Pulmonary artery endothelial cell (primary cell): Measurements from ENCODE around the gene NRBP1. TPM values are rescaled to one million over a fixed set of nuclear protein-coding genes. Genes with fewer than 3 reads are reported as not detected.

Source experiments
- DNase-seq: peaks from one replicate; pipeline ENCODE4 v3.0.0-alpha.2; 2011; ENCODE audit warnings: low read depth, low spot score
- total RNA-seq: library from RNA; depleted of rRNA; stranded (reverse); fragments of >200 nt; gene quantifications from 2 replicates; pipeline ENCODE4 v1.2.3, GENCODE V29; 2014

NRBP1 gene
- 122 and 137 TPM in 2 replicates for total RNA-seq

- DNase-seq = peak; percentile 50
Observed at GRCh38 chr2:27428213-27428977, at the start of gene NRBP1. TSS of gene NRBP1 (plus strand) at chr2:27428631. CDS start at chr2:27433274, 4,643 bp downstream.

GRCh38 chr2:27378809-27379290 lies 49.6 kb upstream of the NRBP1 start:
- DNase-seq = no peak

- no peak for DNase-seq
Observed at GRCh38 chr2:27379383-27379835, 49.0 kb upstream of the NRBP1 start.

GRCh38 chr2:27379836-27380625 lies 48.4 kb upstream of the NRBP1 start:
- DNase-seq = no peak

GRCh38 chr2:27380626-27381545 lies 47.5 kb upstream of the NRBP1 start, which contains the start of gene ZNF513:
TSS of gene ZNF513 (minus strand) at chr2:27380734. CDS start at chr2:27380526, 208 bp downstream.
- peak; percentile 81 for DNase-seq

GRCh38 chr2:27381577-27382181 lies 46.8 kb upstream of the NRBP1 start:
- no peak for DNase-seq

- DNase-seq = no peak
Observed at GRCh38 chr2:27390822-27391679, 37.4 kb upstream of the NRBP1 start.

GRCh38 chr2:27393225-27393624 lies 35.2 kb upstream of the NRBP1 start:
- no peak for DNase-seq

- DNase-seq = no peak
Observed at GRCh38 chr2:27398962-27399361, 29.5 kb upstream of the NRBP1 start.

GRCh38 chr2:27400348-27401135 lies 27.9 kb upstream of the NRBP1 start:
- DNase-seq = no peak

GRCh38 chr2:27407798-27408491 lies 20.5 kb upstream of the NRBP1 start:
- no peak for DNase-seq

GRCh38 chr2:27408601-27409320 lies 19.7 kb upstream of the NRBP1 start:
- no peak for DNase-seq

GRCh38 chr2:27409321-27410073 lies 18.9 kb upstream of the NRBP1 start, which contains the start of gene PPM1G:
TSS of gene PPM1G (minus strand) at chr2:27409591. CDS start at chr2:27409422, 169 bp downstream.
- DNase-seq = peak; percentile 78

- no peak for DNase-seq
Observed at GRCh38 chr2:27412419-27413152, 15.8 kb upstream of the NRBP1 start.

- no peak for DNase-seq
Observed at GRCh38 chr2:27416151-27416550, 12.3 kb upstream of the NRBP1 start.

GRCh38 chr2:27420996-27421395 lies 7.4 kb upstream of the NRBP1 start:
- DNase-seq = no peak
